GM18867 (cell line): ENCODE data around the gene SUPT3H.
A peak's percentile ranks its signal among the peaks of the same experiment; 100 is the strongest.
"Not testable (repeated sequence)": the region's sequence is repeated elsewhere in the genome, so short reads cannot be mapped to it uniquely, and the experiment has no call there.

Experiments
- ATAC-seq: cut with Tn5 transposase; IDR thresholded peaks from one replicate; pipeline ENCODE4 v1.9.1; 2021; ENCODE audit warnings: mild to moderate bottlenecking, moderate library complexity; ENCODE audit not compliant: unreplicated experiment

SUPT3H gene

DNA sequence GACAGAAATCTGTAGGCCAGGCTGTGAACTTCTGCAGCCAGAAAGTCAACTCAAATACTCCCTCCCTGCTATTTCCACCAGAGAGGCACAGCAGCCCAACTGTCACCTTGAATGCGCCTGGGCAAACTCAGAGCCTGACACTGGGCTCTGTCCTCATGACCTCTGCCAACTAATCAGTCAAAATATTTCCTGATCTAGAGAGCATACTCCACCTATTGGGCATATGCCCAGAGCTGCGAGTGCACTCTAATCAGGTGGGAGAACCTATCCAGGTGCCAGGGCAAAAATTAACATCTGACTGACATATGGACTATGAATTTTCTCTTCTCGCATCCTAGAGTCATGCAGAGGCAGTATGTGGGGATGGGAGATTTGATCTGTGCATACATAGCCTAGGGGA, 455.9 kb downstream of the SUPT3H start:
- no peak for ATAC-seq

- ATAC-seq, result no peak
Observed at GRCh38 chr6:44920952-44921491, 456.7 kb downstream of the SUPT3H start.

DNA sequence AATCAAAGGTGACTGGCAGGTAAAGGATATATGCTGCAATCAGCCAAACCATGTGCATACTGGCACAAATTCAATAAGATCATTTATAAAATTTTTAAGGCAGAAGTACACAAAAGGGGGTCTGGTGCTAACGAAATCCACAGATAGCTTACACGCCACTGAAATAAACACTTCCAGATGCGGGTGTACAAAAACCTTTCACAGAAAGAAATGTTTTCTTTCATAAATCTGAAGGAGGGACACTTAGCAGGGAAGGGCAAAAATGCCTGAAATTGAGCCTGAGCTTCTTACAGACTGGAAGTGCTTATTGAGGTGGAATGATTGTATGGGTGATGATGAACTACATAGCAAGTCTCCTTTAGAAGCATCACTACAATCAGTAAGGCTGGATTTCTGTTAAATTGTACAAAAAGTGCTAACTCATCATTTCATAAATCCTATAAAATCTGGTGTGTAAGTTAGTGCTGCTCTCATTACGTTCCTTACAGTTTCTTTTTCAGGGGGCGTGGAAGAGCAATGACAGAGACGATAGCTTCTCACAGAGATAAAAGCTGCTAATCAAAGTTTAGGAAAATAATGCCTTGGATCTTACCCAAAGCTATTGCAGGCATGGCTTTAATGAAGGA, 458.9 kb downstream of the SUPT3H start:
- no peak for ATAC-seq

- ATAC-seq, result no peak
Observed at GRCh38 chr6:44917430-44917829, 460.3 kb downstream of the SUPT3H start.

DNA sequence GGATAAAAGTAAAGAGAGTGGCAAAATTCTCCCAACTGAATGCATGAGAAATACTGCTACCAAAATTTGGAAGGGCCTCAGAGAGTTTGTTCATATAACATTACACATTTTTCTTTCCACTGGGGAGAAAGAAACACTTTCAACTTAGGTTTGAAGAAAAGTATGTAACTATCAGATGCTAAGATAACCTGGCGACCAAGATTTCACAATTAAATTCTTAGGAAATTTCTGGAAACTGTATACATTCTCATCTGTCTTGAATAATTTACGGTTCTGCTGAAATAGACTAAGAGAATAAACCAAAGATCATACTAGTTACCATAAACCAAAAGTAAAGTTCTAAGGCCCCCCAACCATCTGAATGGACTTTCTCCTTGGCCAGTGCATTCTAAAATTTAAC, 462.6 kb downstream of the SUPT3H start:
- ATAC-seq, result no peak

GRCh38 chr6:44914141-44914540, 463.6 kb downstream of the SUPT3H start:
- ATAC-seq, result no peak

DNA sequence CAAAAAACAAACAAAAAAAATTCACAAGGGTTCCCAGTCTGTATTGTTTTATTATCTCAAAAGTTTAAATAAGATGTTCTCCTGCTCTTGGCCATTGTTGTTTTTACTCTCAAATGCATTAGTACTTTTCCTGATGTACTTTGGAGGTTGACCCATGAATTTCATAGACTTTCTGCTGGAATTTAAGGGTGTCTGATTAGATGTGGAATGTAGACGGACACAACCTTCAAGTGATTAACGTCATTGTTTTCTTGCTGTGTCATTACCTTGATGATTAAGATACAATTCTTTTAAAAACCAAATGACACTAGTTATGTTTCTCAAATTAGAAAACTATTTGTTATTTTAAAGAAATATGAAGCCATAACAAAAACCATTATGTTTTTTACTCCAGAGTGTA, 471.0 kb downstream of the SUPT3H start:
- ATAC-seq, result no peak

GRCh38 chr6:44900358-44900757, 477.4 kb downstream of the SUPT3H start:
- ATAC-seq, result not testable (repeated sequence)

- no peak for ATAC-seq
Observed at GRCh38 chr6:44898296-44898930, 479.3 kb downstream of the SUPT3H start.

- no peak for ATAC-seq
Observed at GRCh38 chr6:44897316-44897715, 480.4 kb downstream of the SUPT3H start.

- ATAC-seq, result no peak
Observed at GRCh38 chr6:44896701-44897100, 481.0 kb downstream of the SUPT3H start.

- ATAC-seq, result no peak
Observed at GRCh38 chr6:44892579-44892978, 485.2 kb downstream of the SUPT3H start.

- ATAC-seq, result not testable (repeated sequence)
Observed at GRCh38 chr6:44879071-44879470, 498.7 kb downstream of the SUPT3H start.

- not testable (repeated sequence) for ATAC-seq
Observed at GRCh38 chr6:44876638-44877037, 501.1 kb downstream of the SUPT3H start.

- peak; percentile 70 for ATAC-seq
Observed at GRCh38 chr6:44869321-44869897, 508.3 kb downstream of the SUPT3H start.

GRCh38 chr6:44868910-44869309, 508.8 kb downstream of the SUPT3H start:
- peak; percentile 29 for ATAC-seq

GRCh38 chr6:44868335-44868668, 509.4 kb downstream of the SUPT3H start:
- peak; percentile 64 for ATAC-seq

DNA sequence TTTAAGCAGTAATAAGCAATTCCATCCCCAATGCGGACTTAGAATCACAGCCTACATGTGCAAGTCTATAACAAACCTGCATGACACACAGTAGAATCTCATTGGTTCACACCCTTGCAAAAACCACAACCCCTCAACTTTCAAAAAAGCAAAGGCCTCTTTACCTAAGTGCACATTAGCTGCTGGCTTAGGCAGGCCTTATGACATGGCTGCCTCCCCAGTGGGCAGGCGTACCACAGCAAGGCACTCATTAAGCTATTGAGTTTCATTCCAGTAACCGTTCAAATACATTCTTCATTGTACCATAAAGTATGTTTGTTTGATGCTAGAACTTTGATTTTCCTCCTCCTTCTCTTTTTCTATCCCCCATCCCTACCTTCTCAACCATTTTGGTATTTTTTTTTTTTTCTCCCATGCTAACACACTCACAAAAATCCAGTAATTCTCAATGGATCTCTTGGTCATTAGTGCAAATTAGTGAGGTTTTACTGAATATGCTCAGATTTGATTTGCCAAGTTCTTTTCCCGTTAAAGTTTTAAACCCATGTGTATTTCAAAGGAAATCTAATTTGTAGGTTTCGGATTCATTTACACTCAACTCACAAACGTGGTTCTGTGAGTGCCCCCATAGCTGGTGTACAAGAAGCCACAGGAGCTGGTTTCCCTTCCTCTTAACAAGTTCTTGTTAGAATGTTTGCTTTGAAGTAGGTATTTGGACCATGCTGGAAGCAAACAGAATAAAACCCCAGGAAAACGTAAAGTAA, 510.0 kb downstream of the SUPT3H start:
- peak; percentile 76 for ATAC-seq

GRCh38 chr6:44865184-44865583, 512.5 kb downstream of the SUPT3H start:
- not testable (repeated sequence) for ATAC-seq

GRCh38 chr6:44859901-44860410, 517.8 kb downstream of the SUPT3H start:
- ATAC-seq, result no peak

DNA sequence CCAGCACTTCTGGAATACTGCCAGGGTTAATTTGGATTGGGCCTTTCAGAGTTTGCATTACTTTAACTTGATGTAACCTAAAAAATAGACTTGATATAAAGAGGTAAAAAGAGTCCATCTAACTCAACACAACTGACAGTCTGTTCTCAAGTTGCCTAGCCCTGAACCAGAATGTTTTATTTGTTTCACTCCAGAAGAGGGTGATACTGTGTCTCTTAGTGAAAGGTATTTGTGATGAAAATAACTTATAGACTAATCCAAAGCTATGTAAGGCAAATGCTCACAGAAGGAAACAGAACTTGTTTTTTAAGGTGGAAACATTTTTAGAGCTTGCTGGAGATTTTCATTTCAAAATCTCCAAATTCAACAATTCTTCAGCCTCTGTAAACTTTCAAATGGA, 518.7 kb downstream of the SUPT3H start:
- no peak for ATAC-seq
